Activated CD4-positive, alpha-beta T cell treated with anti-CD3 and anti-CD28 coated beads for 36 hours (primary cell): Measurements from ENCODE around the gene PRKCA. TPM values are rescaled to one million over a fixed set of nuclear protein-coding genes. Genes with fewer than 3 reads are reported as not detected.

Experiments
- ATAC-seq: fragments of 200-7000 bp; cut with Tn5 transposase; one replicate; pipeline ENCODE4 v1.10.0; 2021; ENCODE audit warnings: mild to moderate bottlenecking, moderate library complexity
- CTCF ChIA-PET: fragments of 350-600 bp; sonication (Branson Sonifier 250); formaldehyde crosslinking; loops from one replicate; lab custom pipeline; 2021; ENCODE audit warnings: antibody characterized with exemption; lab: Charles Lee
- POLR2A ChIA-PET: fragments of 350-600 bp; sonication (Branson Sonifier 250); formaldehyde crosslinking; loops from one replicate; lab custom pipeline; 2021; ENCODE audit warnings: antibody characterized with exemption, inconsistent platforms; lab: Charles Lee
- DNase-seq: peaks from one replicate; pipeline ENCODE4 v3.0.0-alpha.2; 2020
- H3K27ac Mint-ChIP-seq: one replicate; pipeline ENCODE4 v1.8.0; 2021; ENCODE audit warnings: mixed read lengths
- H3K27me3 Mint-ChIP-seq: one replicate; pipeline ENCODE4 v1.8.0; 2021; ENCODE audit warnings: mixed read lengths
- H3K36me3 Mint-ChIP-seq: one replicate; pipeline ENCODE4 v1.8.0; 2021; ENCODE audit warnings: low read depth, mixed read lengths
- H3K4me1 Mint-ChIP-seq: one replicate; pipeline ENCODE4 v1.8.0; 2021; ENCODE audit warnings: mixed read lengths
- H3K4me3 Mint-ChIP-seq: one replicate; pipeline ENCODE4 v1.8.0; 2021; ENCODE audit warnings: mild to moderate bottlenecking, moderate library complexity, mixed read lengths
- H3K9me3 Mint-ChIP-seq: one replicate; pipeline ENCODE4 v1.8.0; 2021; ENCODE audit warnings: low read depth, mixed read lengths
- intact Hi-C, 2 experiments: fragments of 100-400 bp; cut with DNase I in 1 of 2; cut with micrococcal nuclease in 1 of 2; formaldehyde crosslinking; loops; one replicate each; pipeline versions ENCODE4 v1.14.2 to v1.15.1; 2022 to 2024; cut with DNase I, micrococcal nuclease
- total RNA-seq, 2 experiments: library from RNA; stranded (reverse); gene quantifications; one replicate each; pipeline ENCODE4 v1.2.3, GENCODE V29; 2021

The PRKCA gene
- total RNA-seq, 2 experiments from 2014 or later, result 73.3 to 77.0 TPM

GRCh38 chr17:66787914-66788313 is 485.5 kb downstream of the PRKCA start:
- intact Hi-C loops, result loop anchor here in 1 of 2 experiments (2.0 kb wide), 1 partner anchor 67 kb away; no protein-coding TSS in a partner anchor
- no peak for ATAC-seq
- Mint-ChIP-seq H3K4me3 (no peak overlapping the region), H3K36me3 (peaks cover 38% of the 10 kb centered on the region), H3K27ac (no peak overlapping the region), H3K9me3 (no peaks in the 10 kb centered on the region), H3K4me1 (peaks cover 3% of the 10 kb centered on the region), H3K27me3 (no peaks in the 10 kb centered on the region)
- ChIA-PET POLR2A (no interaction called here), CTCF (interaction anchor here (0.8 kb wide), 1 partner anchor 71 kb away, joined by 3 read pairs; no protein-coding TSS in a partner anchor)
- DNase-seq, result no peak

GRCh38 chr17:66789093-66789492 is 486.7 kb downstream of the PRKCA start:
- ATAC-seq (no peak), DNase-seq (no peak)
- Mint-ChIP-seq H3K27ac (no peak overlapping the region), H3K36me3 (peaks cover 49% of the 10 kb centered on the region), H3K4me1 (peaks cover 3% of the 10 kb centered on the region), H3K9me3 (no peaks in the 10 kb centered on the region), H3K4me3 (no peak overlapping the region), H3K27me3 (no peaks in the 10 kb centered on the region)
- CTCF ChIA-PET, result no interaction called here
- POLR2A ChIA-PET, result no interaction called here
- intact Hi-C loops, result no loop called here

- intact Hi-C loops, result no loop called here
Observed at GRCh38 chr17:66789961-66790437, 487.6 kb downstream of the PRKCA start.

GRCh38 chr17:66790501-66791061 is 488.2 kb downstream of the PRKCA start:
- peaks cover 3% of the 10 kb centered on the region for H3K4me1 Mint-ChIP-seq
- H3K27ac Mint-ChIP-seq, result no peak overlapping the region
- ATAC-seq, result no peak
- H3K4me3 Mint-ChIP-seq, result no peak overlapping the region
- POLR2A ChIA-PET, result no interaction called here
- intact Hi-C loops, result no loop called here
- no peaks in the 10 kb centered on the region for H3K9me3 Mint-ChIP-seq
- CTCF ChIA-PET, result interaction anchor here (0.7 kb wide), 1 partner anchor 42 kb away, joined by 3 read pairs; no protein-coding TSS in a partner anchor
- no peak for DNase-seq
- peaks cover 54% of the 10 kb centered on the region for H3K36me3 Mint-ChIP-seq
- no peaks in the 10 kb centered on the region for H3K27me3 Mint-ChIP-seq

More at GRCh38 chr17:66789961-66790437, 487.6 kb downstream of the PRKCA start:
- CTCF ChIA-PET, result interaction anchor here (0.5 kb wide), 1 partner anchor 75 kb away, joined by 3 read pairs; no protein-coding TSS in a partner anchor
- no peaks in the 10 kb centered on the region for H3K9me3 Mint-ChIP-seq
- H3K4me3 Mint-ChIP-seq, result no peak overlapping the region
- ATAC-seq (no peak), DNase-seq (no peak)
- peaks cover 3% of the 10 kb centered on the region for H3K4me1 Mint-ChIP-seq
- peaks cover 53% of the 10 kb centered on the region for H3K36me3 Mint-ChIP-seq
- POLR2A ChIA-PET, result no interaction called here
- H3K27ac Mint-ChIP-seq, result no peak overlapping the region
- H3K27me3 Mint-ChIP-seq, result no peaks in the 10 kb centered on the region

- ChIA-PET CTCF (interaction anchor here (0.7 kb wide), 1 partner anchor 42 kb away, joined by 3 read pairs; no protein-coding TSS in a partner anchor), POLR2A (no interaction called here)
- ATAC-seq (no peak), DNase-seq (no peak)
- Mint-ChIP-seq H3K36me3 (peaks cover 57% of the 10 kb centered on the region), H3K9me3 (no peaks in the 10 kb centered on the region), H3K27me3 (no peaks in the 10 kb centered on the region), H3K4me1 (peaks cover 3% of the 10 kb centered on the region), H3K4me3 (no peak overlapping the region), H3K27ac (peak overlapping the region; percentile 68)
- intact Hi-C loops, result no loop called here
Observed at GRCh38 chr17:66791347-66791746, 488.9 kb downstream of the PRKCA start.

GRCh38 chr17:66793814-66794213 is 491.4 kb downstream of the PRKCA start:
- ChIA-PET CTCF (no interaction called here), POLR2A (no interaction called here)
- H3K36me3 Mint-ChIP-seq, result peaks cover 60% of the 10 kb centered on the region

GRCh38 chr17:66795486-66795885 is 493.1 kb downstream of the PRKCA start:
- Mint-ChIP-seq H3K36me3 (peaks cover 57% of the 10 kb centered on the region), H3K4me1 (peaks cover 3% of the 10 kb centered on the region), H3K27me3 (no peaks in the 10 kb centered on the region), H3K9me3 (no peaks in the 10 kb centered on the region), H3K27ac (no peak overlapping the region), H3K4me3 (no peak overlapping the region)
- DNase-seq (no peak), ATAC-seq (no peak)
- intact Hi-C loops, result no loop called here
- CTCF ChIA-PET, result interaction anchor here (0.7 kb wide), 1 partner anchor 68 kb away, joined by 3 read pairs; no protein-coding TSS in a partner anchor
- POLR2A ChIA-PET, result no interaction called here

More at GRCh38 chr17:66793814-66794213, 491.4 kb downstream of the PRKCA start:
- Mint-ChIP-seq H3K27me3 (no peaks in the 10 kb centered on the region), H3K4me1 (peaks cover 3% of the 10 kb centered on the region), H3K9me3 (no peaks in the 10 kb centered on the region), H3K4me3 (no peak overlapping the region), H3K27ac (no peak overlapping the region)
- intact Hi-C loops, result no loop called here
- ATAC-seq (no peak), DNase-seq (no peak)

GRCh38 chr17:66799849-66800537 is 497.6 kb downstream of the PRKCA start:
- intact Hi-C loops, result no loop called here
- Mint-ChIP-seq H3K4me3 (no peak overlapping the region), H3K27me3 (no peaks in the 10 kb centered on the region), H3K27ac (no peak overlapping the region), H3K36me3 (peaks cover 34% of the 10 kb centered on the region), H3K4me1 (no peaks in the 10 kb centered on the region), H3K9me3 (no peaks in the 10 kb centered on the region)
- ATAC-seq, result no peak
- DNase-seq, result no peak
- CTCF ChIA-PET, result interaction anchor here (0.5 to 0.7 kb wide), 2 partner anchors 106 to 124 kb away, joined by 3 read pairs; no protein-coding TSS in a partner anchor
- POLR2A ChIA-PET, result no interaction called here

- ATAC-seq (no peak), DNase-seq (no peak)
- peaks cover 17% of the 10 kb centered on the region for H3K36me3 Mint-ChIP-seq
- H3K27ac Mint-ChIP-seq, result no peak overlapping the region
- no peaks in the 10 kb centered on the region for H3K27me3 Mint-ChIP-seq
- no peak overlapping the region for H3K4me3 Mint-ChIP-seq
- ChIA-PET POLR2A (no interaction called here), CTCF (interaction anchor here (0.7 kb wide), 1 partner anchor 9 kb away, joined by 3 read pairs; no protein-coding TSS in a partner anchor)
- no peaks in the 10 kb centered on the region for H3K9me3 Mint-ChIP-seq
- peaks cover 11% of the 10 kb centered on the region for H3K4me1 Mint-ChIP-seq
- intact Hi-C loops, result no loop called here
Observed at GRCh38 chr17:66803474-66803951, 501.1 kb downstream of the PRKCA start.

- intact Hi-C loops, result no loop called here
- no peak overlapping the region for H3K4me3 Mint-ChIP-seq
- ChIA-PET POLR2A (no interaction called here), CTCF (no interaction called here)
- H3K27me3 Mint-ChIP-seq, result no peaks in the 10 kb centered on the region
- peaks cover 11% of the 10 kb centered on the region for H3K4me1 Mint-ChIP-seq
- H3K36me3 Mint-ChIP-seq, result peaks cover 14% of the 10 kb centered on the region
- no peak for DNase-seq
- peak; percentile 33 for ATAC-seq
- no peaks in the 10 kb centered on the region for H3K9me3 Mint-ChIP-seq
- H3K27ac Mint-ChIP-seq, result peak overlapping the region; percentile 29
Observed at GRCh38 chr17:66805567-66805966, 503.2 kb downstream of the PRKCA start.

- Mint-ChIP-seq H3K4me1 (peaks cover 11% of the 10 kb centered on the region), H3K4me3 (no peak overlapping the region), H3K36me3 (peaks cover 14% of the 10 kb centered on the region), H3K27me3 (no peaks in the 10 kb centered on the region), H3K9me3 (no peaks in the 10 kb centered on the region), H3K27ac (no peak overlapping the region)
- intact Hi-C loops, result no loop called here
- ChIA-PET CTCF (no interaction called here), POLR2A (no interaction called here)
- no peak for DNase-seq
- no peak for ATAC-seq
Observed at GRCh38 chr17:66807182-66807581, 504.8 kb downstream of the PRKCA start.
